H4 (cell line): ENCODE measurements around the gene COL16A1. TPM values are rescaled to one million over a fixed set of nuclear protein-coding genes. Genes with fewer than 3 reads are reported as not detected.

Source experiments
- total RNA-seq: library from RNA; depleted of rRNA; stranded (reverse); fragments of >200 nt; shearing (Covaris generic); gene quantifications from 2 replicates; pipeline ENCODE4 v1.2.3, GENCODE V29; 2014; rRNA removed

Gene COL16A1
- total RNA-seq, 1 experiment from 2014 or later: 9.2 TPM

Other genes starting within 250 kb of the COL16A1 start
- 0.23 and 0.90 TPM in 2 replicates for gene TINAGL1, start 127.5 kb downstream of the COL16A1 start, total RNA-seq
- gene HCRTR1, start 86.3 kb downstream of the COL16A1 start, total RNA-seq: not detected in 2 replicates
- 94.3 and 94.6 TPM in 2 replicates for gene PEF1, start 59.1 kb downstream of the COL16A1 start, total RNA-seq
- 2.4 and 3.5 TPM in 2 replicates for gene ADGRB2, start 60.3 kb upstream of the COL16A1 start, total RNA-seq
- 3.6 and 9.9 TPM in 2 replicates for gene SPOCD1, start 112.0 kb upstream of the COL16A1 start, total RNA-seq
- gene PTP4A2, start 234.4 kb upstream of the COL16A1 start, total RNA-seq: 303 and 310 TPM in 2 replicates